HCT116 (cell line): ENCODE results near the gene TIE1. TPM values are rescaled to one million over a fixed set of nuclear protein-coding genes. Genes with fewer than 3 reads are reported as not detected.

Source experiments
- ATAC-seq: fragments of 200-7000 bp; cut with Tn5 transposase; 2 replicates; pipeline ENCODE4 v1.9.1; 2020; ENCODE audit warnings: mild to moderate bottlenecking, moderate library complexity
- BruUV-seq: library from RNA; stranded (reverse); fragments of 400-500 nt; replicated peaks from 2 replicates; lab custom pipeline; 2021; lab: Mats Ljungman, UMichigan
- CTCF ChIA-PET: fragments of 300-600 bp; sonication (Branson Sonifier 250); formaldehyde crosslinking; loops from one replicate; lab custom pipeline; 2021; ENCODE audit warnings: antibody characterized with exemption; lab: Charles Lee
- POLR2A ChIA-PET: fragments of 300-600, 350-600 bp; sonication (Branson Sonifier 250); formaldehyde crosslinking; loops from one replicate; lab custom pipeline; 2021; ENCODE audit warnings: antibody characterized with exemption; lab: Charles Lee
- RAD21 ChIA-PET, 2 experiments: fragments of 300-600 bp; sonication (Branson Sonifier 250); formaldehyde crosslinking; loops; one replicate each; lab custom pipeline; 2023; ENCODE audit warnings: low total read pairs in 2 of 2; ENCODE audit not compliant: uncharacterized antibody in 2 of 2, unreplicated experiment in 2 of 2, low non-redundant PET in 1 of 2; lab: Charles Lee
- DNase-seq: peaks from one replicate; pipeline ENCODE4 v3.0.0-alpha.2; 2010; ENCODE audit warnings: low read depth, low spot score
- H2AFZ ChIP-seq: fragments of 200-600 bp; shearing (Covaris generic), sonication (generic); 2 replicates; pipeline ENCODE4 v1.6.1; 2017; ENCODE audit warnings: low read depth, mixed run types, mixed read lengths, antibody characterized with exemption, low read length; ENCODE audit not compliant: poor library complexity, severe bottlenecking
- H3K27ac ChIP-seq: 2 replicates; pipeline ENCODE4 v1.5.1; 2012; ENCODE audit warnings: low read depth, low read length
- H3K27me3 ChIP-seq: fragments of 200-600 bp; sonication (generic); 2 replicates; pipeline ENCODE4 v1.6.1; 2016; ENCODE audit warnings: mixed run types, low read length, mixed read lengths; ENCODE audit not compliant: insufficient read depth
- H3K36me3 ChIP-seq, 2 experiments: fragments of 200-500 bp in 1 of 2; fragments of 200-600 bp in 1 of 2; sonication (Bioruptor generic) in 1 of 2; sonication (generic) in 1 of 2; 2 replicates each; pipeline versions ENCODE4 v1.5.1 to v1.6.1; 2014 to 2016; ENCODE audit warnings: low read length in 2 of 2, inconsistent platforms in 1 of 2, mixed read lengths in 1 of 2, mixed run types in 1 of 2; ENCODE audit not compliant: insufficient read depth in 2 of 2, control insufficient read depth in 1 of 2
- H3K4me1 ChIP-seq, 2 experiments: fragments of 200-600 bp in 1 of 2; sonication (generic) in 1 of 2; 2 replicates each; pipeline versions ENCODE4 v1.5.1 to v1.6.1; 2012 to 2017; ENCODE audit warnings: low read length in 2 of 2, inconsistent platforms in 1 of 2, mild to moderate bottlenecking in 1 of 2, mixed read lengths in 1 of 2, mixed run types in 1 of 2, moderate library complexity in 1 of 2; ENCODE audit not compliant: insufficient read depth in 2 of 2, control insufficient read depth in 1 of 2
- H3K4me2 ChIP-seq: fragments of 200-600 bp; sonication (generic); 2 replicates; pipeline ENCODE4 v1.6.1; 2017; ENCODE audit warnings: mixed run types, low read length, mixed read lengths
- H3K4me3 ChIP-seq, 2 experiments: fragments of 200-600 bp in 1 of 2; sonication (generic) in 1 of 2; replicated peaks in 1 of 2; 2 replicates each; pipeline ENCODE4 v1.5.1; 2011 to 2016; ENCODE audit warnings: low read length in 2 of 2, control low read depth in 1 of 2, low read depth in 1 of 2, mild to moderate bottlenecking in 1 of 2, mixed read lengths in 1 of 2, mixed run types in 1 of 2
- H3K79me2 ChIP-seq: fragments of 200-600 bp; sonication (generic); 2 replicates; pipeline ENCODE4 v1.6.1; 2017; ENCODE audit warnings: mild to moderate bottlenecking, mixed run types, low read length, moderate library complexity, mixed read lengths; ENCODE audit not compliant: insufficient read depth
- H3K9ac ChIP-seq: fragments of 200-600 bp; sonication (generic); 2 replicates; pipeline ENCODE4 v1.6.1; 2016; ENCODE audit warnings: low read length, mixed read lengths
- H3K9me2 ChIP-seq: fragments of 200-600 bp; sonication (generic), shearing (Covaris generic); 2 replicates; pipeline ENCODE4 v1.6.1; 2017; ENCODE audit warnings: mixed run types, mild to moderate bottlenecking, moderate library complexity; ENCODE audit not compliant: insufficient read depth
- H3K9me3 ChIP-seq, 2 experiments: fragments of 200-500 bp in 1 of 2; fragments of 200-600 bp in 1 of 2; sonication (Bioruptor generic) in 1 of 2; sonication (generic) in 1 of 2; 2 replicates each; pipeline ENCODE4 v1.6.1; 2014 to 2017; ENCODE audit warnings: low read length in 2 of 2, mixed read lengths in 2 of 2, inconsistent platforms in 1 of 2, low read depth in 1 of 2, mild to moderate bottlenecking in 1 of 2, mixed run types in 1 of 2, moderate library complexity in 1 of 2; ENCODE audit not compliant: control insufficient read depth in 1 of 2, insufficient read depth in 1 of 2
- H4K20me1 ChIP-seq: fragments of 200-600 bp; sonication (generic), shearing (Covaris generic); 2 replicates; pipeline ENCODE4 v1.6.1; 2017; ENCODE audit warnings: mixed run types, mild to moderate bottlenecking, moderate library complexity; ENCODE audit not compliant: insufficient read depth
- CBX3 ChIP-seq: IDR thresholded peaks from 2 replicates; pipeline ENCODE4 v1.6.1; 2012; ENCODE audit warnings: low read depth
- CEBPB ChIP-seq: IDR thresholded peaks from 2 replicates; pipeline ENCODE4 v1.6.1; 2012; ENCODE audit warnings: low read depth
- EZH2 ChIP-seq: fragments of 200-600 bp; sonication (generic); IDR thresholded peaks from 2 replicates; pipeline ENCODE4 v1.6.1; 2017; ENCODE audit warnings: antibody characterized with exemption, mixed run types
- JUND ChIP-seq: IDR thresholded peaks from 2 replicates; pipeline ENCODE4 v1.6.1; 2012
- POLR2AphosphoS5 ChIP-seq: IDR thresholded peaks from 2 replicates; pipeline ENCODE4 v1.6.1; 2011; ENCODE audit warnings: mild to moderate bottlenecking, low read depth, low read length, moderate library complexity
- SIN3A ChIP-seq: IDR thresholded peaks from 2 replicates; pipeline ENCODE4 v1.6.1; 2012; ENCODE audit warnings: low read depth
- SP1 ChIP-seq: IDR thresholded peaks from 2 replicates; pipeline ENCODE4 v1.6.1; 2012; ENCODE audit warnings: low read depth
- YY1 ChIP-seq: IDR thresholded peaks from 2 replicates; pipeline ENCODE4 v1.6.1; 2011; ENCODE audit warnings: low read length, low read depth, moderate library complexity, mild to moderate bottlenecking; ENCODE audit not compliant: insufficient replicate concordance; ENCODE audit errors: extremely low read depth
- intact Hi-C: fragments of 100-400 bp; cut with micrococcal nuclease; formaldehyde crosslinking; loops from 2 replicates; pipeline ENCODE4 v1.10.0; 2022
- total RNA-seq: library from RNA; stranded (reverse); gene quantifications from one replicate; pipeline ENCODE4 v1.2.1, GENCODE V29; 2021; ENCODE audit not compliant: unreplicated experiment
- TF ChIP-seq, protein P1 (sequence below): IDR thresholded peaks from 2 replicates; pipeline ENCODE4 v1.6.1; 2012
- TF ChIP-seq, protein P2 (sequence below): IDR thresholded peaks from 2 replicates; pipeline ENCODE4 v1.6.1; 2012; ENCODE audit warnings: low read depth
- TF ChIP-seq, protein P3 (sequence below): IDR thresholded peaks from 2 replicates; pipeline ENCODE4 v1.6.1; 2011; ENCODE audit warnings: mild to moderate bottlenecking, low read length, moderate library complexity; ENCODE audit not compliant: insufficient replicate concordance; ENCODE audit errors: extremely low read depth

TIE1 gene
- total RNA-seq, 1 experiment from 2014 or later, result not detected

DNA sequence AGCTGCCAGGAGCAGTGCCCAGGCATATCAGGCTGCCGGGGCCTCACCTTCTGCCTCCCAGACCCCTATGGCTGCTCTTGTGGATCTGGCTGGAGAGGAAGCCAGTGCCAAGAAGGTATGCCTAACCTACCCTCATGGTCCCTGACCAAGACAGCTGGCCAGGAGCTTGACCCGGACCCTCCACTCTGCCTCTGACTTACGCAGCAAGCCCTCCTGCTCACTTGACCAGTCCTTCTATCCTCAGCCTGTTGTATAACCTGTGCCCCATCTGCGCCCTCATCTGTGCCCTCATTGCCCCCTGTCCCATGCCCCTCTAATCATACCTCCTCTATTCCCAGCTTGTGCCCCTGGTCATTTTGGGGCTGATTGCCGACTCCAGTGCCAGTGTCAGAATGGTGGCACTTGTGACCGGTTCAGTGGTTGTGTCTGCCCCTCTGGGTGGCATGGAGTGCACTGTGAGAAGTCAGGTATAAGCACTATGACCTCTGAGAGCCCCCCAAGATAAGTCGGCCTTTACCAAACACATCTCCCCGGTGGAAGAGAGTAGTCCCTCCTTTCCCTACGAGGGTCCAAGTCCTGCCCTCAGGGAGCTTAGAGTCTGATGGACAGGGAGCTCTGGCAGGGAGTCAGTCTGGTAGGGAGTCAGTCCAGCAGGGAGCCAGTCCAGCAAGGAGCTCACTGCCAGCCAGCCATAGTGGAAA lies 6.8 kb downstream of the TIE1 start:
- ChIA-PET CTCF (no interaction called here), RAD21 (no interaction called here), POLR2A (no interaction called here)
- H3K9me2 ChIP-seq, result no peaks in the 10 kb centered on the region
- no peak overlapping the region for H3K4me3 ChIP-seq
- no peak overlapping the region for H2AFZ ChIP-seq
- H3K36me3 ChIP-seq, result no peaks in the 10 kb centered on the region
- TF ChIP-seq, protein P1, sequence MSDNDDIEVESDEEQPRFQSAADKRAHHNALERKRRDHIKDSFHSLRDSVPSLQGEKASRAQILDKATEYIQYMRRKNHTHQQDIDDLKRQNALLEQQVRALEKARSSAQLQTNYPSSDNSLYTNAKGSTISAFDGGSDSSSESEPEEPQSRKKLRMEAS, result no peak
- H3K27me3 ChIP-seq, result no peaks in the 10 kb centered on the region
- no peak overlapping the region for H3K27ac ChIP-seq
- H3K4me1 ChIP-seq, result peaks cover 0 to 7% of the 10 kb centered on the region in 2 experiments; a peak in 1 of 4 replicates
- DNase-seq (no peak), ATAC-seq (no peak)
- H3K79me2 ChIP-seq, result no peaks in the 10 kb centered on the region
- no peak overlapping the region for H3K4me2 ChIP-seq
- no peaks in the 10 kb centered on the region for H4K20me1 ChIP-seq
- no peaks in the 10 kb centered on the region for H3K9me3 ChIP-seq
- no peak overlapping the region for H3K9ac ChIP-seq
- BruUV-seq, result no TSS peak
- intact Hi-C loops, result no loop called here

DNA sequence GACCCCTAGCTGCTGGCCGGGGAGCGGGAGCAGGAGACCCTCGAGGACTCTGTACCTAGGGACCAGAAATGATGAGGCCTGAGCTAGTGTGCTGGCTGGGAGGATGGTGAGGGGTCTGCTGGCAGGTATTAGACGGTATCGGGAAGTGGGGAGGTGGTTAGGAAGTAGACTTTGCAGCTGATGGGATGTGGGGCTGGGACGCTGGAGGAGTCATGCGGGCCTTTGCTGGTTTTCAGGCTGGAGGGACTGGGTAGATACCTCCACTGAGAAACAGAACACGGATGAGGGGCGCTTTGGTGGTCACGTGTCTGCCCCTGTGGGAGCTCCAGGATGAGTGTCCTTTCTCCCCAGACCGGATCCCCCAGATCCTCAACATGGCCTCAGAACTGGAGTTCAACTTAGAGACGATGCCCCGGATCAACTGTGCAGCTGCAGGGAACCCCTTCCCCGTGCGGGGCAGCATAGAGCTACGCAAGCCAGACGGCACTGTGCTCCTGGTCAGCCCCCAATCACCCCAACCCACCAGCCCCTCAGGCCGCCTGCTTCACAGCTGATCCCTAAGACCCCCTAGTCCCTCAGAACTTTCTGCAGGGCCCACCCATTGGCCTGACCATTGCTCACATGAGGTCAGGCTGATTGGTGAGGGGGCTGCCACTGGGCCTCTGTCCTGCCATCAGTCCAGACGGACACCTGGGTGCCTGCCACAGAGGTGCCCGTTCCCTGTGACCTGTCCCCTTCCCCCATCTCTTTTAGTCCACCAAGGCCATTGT lies 8.0 kb downstream of the TIE1 start:
- Histone ChIP-seq H4K20me1 (no peaks in the 10 kb centered on the region), H3K4me2 (no peak overlapping the region), H3K27ac (no peak overlapping the region), H3K4me1 (no peaks in the 10 kb centered on the region; a peak in 1 of 4 replicates), H3K9ac (no peak overlapping the region), H3K27me3 (no peaks in the 10 kb centered on the region), H3K4me3 (no peak overlapping the region), H3K9me3 (no peaks in the 10 kb centered on the region), H2AFZ (no peak overlapping the region), H3K79me2 (no peaks in the 10 kb centered on the region), H3K36me3 (no peaks in the 10 kb centered on the region), H3K9me2 (no peaks in the 10 kb centered on the region)
- POLR2A ChIA-PET, result no interaction called here
- RAD21 ChIA-PET, result no interaction called here
- BruUV-seq, result no TSS peak
- CTCF ChIA-PET, result no interaction called here
- ATAC-seq (no peak), DNase-seq (no peak)
- TF ChIP-seq YY1 (no peak), JUND (no peak), POLR2AphosphoS5 (no peak), SP1 (no peak), CEBPB (no peak), CBX3 (no peak), SIN3A (no peak), EZH2 (no peak)
- TF ChIP-seq, protein P2, sequence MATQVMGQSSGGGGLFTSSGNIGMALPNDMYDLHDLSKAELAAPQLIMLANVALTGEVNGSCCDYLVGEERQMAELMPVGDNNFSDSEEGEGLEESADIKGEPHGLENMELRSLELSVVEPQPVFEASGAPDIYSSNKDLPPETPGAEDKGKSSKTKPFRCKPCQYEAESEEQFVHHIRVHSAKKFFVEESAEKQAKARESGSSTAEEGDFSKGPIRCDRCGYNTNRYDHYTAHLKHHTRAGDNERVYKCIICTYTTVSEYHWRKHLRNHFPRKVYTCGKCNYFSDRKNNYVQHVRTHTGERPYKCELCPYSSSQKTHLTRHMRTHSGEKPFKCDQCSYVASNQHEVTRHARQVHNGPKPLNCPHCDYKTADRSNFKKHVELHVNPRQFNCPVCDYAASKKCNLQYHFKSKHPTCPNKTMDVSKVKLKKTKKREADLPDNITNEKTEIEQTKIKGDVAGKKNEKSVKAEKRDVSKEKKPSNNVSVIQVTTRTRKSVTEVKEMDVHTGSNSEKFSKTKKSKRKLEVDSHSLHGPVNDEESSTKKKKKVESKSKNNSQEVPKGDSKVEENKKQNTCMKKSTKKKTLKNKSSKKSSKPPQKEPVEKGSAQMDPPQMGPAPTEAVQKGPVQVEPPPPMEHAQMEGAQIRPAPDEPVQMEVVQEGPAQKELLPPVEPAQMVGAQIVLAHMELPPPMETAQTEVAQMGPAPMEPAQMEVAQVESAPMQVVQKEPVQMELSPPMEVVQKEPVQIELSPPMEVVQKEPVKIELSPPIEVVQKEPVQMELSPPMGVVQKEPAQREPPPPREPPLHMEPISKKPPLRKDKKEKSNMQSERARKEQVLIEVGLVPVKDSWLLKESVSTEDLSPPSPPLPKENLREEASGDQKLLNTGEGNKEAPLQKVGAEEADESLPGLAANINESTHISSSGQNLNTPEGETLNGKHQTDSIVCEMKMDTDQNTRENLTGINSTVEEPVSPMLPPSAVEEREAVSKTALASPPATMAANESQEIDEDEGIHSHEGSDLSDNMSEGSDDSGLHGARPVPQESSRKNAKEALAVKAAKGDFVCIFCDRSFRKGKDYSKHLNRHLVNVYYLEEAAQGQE, result no peak
- TF ChIP-seq, protein P3, sequence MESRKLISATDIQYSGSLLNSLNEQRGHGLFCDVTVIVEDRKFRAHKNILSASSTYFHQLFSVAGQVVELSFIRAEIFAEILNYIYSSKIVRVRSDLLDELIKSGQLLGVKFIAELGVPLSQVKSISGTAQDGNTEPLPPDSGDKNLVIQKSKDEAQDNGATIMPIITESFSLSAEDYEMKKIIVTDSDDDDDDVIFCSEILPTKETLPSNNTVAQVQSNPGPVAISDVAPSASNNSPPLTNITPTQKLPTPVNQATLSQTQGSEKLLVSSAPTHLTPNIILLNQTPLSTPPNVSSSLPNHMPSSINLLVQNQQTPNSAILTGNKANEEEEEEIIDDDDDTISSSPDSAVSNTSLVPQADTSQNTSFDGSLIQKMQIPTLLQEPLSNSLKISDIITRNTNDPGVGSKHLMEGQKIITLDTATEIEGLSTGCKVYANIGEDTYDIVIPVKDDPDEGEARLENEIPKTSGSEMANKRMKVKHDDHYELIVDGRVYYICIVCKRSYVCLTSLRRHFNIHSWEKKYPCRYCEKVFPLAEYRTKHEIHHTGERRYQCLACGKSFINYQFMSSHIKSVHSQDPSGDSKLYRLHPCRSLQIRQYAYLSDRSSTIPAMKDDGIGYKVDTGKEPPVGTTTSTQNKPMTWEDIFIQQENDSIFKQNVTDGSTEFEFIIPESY, result no peak
- intact Hi-C loops, result no loop called here
